Erythroblast (primary cell): Measurements from ENCODE around the gene PPM1D.
"Not testable (repeated sequence)": the region's sequence is repeated elsewhere in the genome, so short reads cannot be mapped to it uniquely, and the experiment has no call there.

ENCODE experiments used
- GATA1 ChIP-seq: IDR thresholded peaks from 2 replicates; pipeline ENCODE4 v1.6.1; 2011; ENCODE audit warnings: low read depth, mild to moderate bottlenecking, control low read depth, low read length, moderate library complexity
- POLR2A ChIP-seq: IDR thresholded peaks from 2 replicates; pipeline ENCODE4 v1.6.1; 2011; ENCODE audit warnings: mild to moderate bottlenecking, low read length

GRCh38 chr17:60668741-60669140 lies 68.7 kb downstream of the PPM1D start:
- not testable (repeated sequence) for TF ChIP-seq POLR2A, GATA1
